GM12875 (cell line): ENCODE data around the gene TMEM164.

Experiments used
- H3K4me3 ChIP-seq: one replicate; pipeline ENCODE4 v1.5.1; 2011; ENCODE audit warnings: low read depth, low read length, control low read depth
- CTCF ChIP-seq: IDR thresholded peaks from 2 replicates; pipeline ENCODE4 v1.5.1; 2011; ENCODE audit warnings: low read depth, mild to moderate bottlenecking, control low read depth, inconsistent platforms, low read length, moderate library complexity, borderline replicate concordance; ENCODE audit not compliant: insufficient read depth

TMEM164 gene

GRCh38 chrX:110043506-110043905, 40.6 kb downstream of the TMEM164 start:
- no peak overlapping the region for H3K4me3 ChIP-seq
- TF ChIP-seq CTCF = no peak

- no peak for TF ChIP-seq CTCF
- H3K4me3 ChIP-seq = no peak overlapping the region
These were observed 41.7 kb downstream of the TMEM164 start for GRCh38 chrX:110044346-110045249.

GRCh38 chrX:110045421-110045820, 42.5 kb downstream of the TMEM164 start:
- TF ChIP-seq CTCF = no peak
- H3K4me3 ChIP-seq = no peak overlapping the region

GRCh38 chrX:110046001-110046400, 43.1 kb downstream of the TMEM164 start:
- no peak for TF ChIP-seq CTCF
- no peak overlapping the region for H3K4me3 ChIP-seq

GRCh38 chrX:110046971-110047370, 44.1 kb downstream of the TMEM164 start:
- TF ChIP-seq CTCF = no peak
- no peak overlapping the region for H3K4me3 ChIP-seq

- TF ChIP-seq CTCF = no peak
- H3K4me3 ChIP-seq = no peak overlapping the region
These were observed 46.2 kb downstream of the TMEM164 start for GRCh38 chrX:110049096-110049495.

- TF ChIP-seq CTCF = no peak
- no peak overlapping the region for H3K4me3 ChIP-seq
These were observed 47.5 kb downstream of the TMEM164 start for GRCh38 chrX:110050386-110050785.
